MM.1S (cell line): ENCODE results near the gene TEKT2.

Experiments used
- EZH2phosphoT487 ChIP-seq: fragments of 300-600 bp; sonication (generic); IDR thresholded peaks from 2 replicates; pipeline ENCODE4 v1.6.1; 2018; ENCODE audit warnings: antibody characterized with exemption, low read length
- TF ChIP-seq, protein P1 (sequence below): fragments of 300-600 bp; sonication (generic); IDR thresholded peaks from 2 replicates; pipeline ENCODE4 v1.5.1; 2016; ENCODE audit warnings: antibody characterized with exemption, low read length, mixed read lengths

GRCh38 chr1:36109041-36109679 is 25.3 kb downstream of the TEKT2 start:
- no peak for TF ChIP-seq EZH2phosphoT487
- TF ChIP-seq, protein P1, sequence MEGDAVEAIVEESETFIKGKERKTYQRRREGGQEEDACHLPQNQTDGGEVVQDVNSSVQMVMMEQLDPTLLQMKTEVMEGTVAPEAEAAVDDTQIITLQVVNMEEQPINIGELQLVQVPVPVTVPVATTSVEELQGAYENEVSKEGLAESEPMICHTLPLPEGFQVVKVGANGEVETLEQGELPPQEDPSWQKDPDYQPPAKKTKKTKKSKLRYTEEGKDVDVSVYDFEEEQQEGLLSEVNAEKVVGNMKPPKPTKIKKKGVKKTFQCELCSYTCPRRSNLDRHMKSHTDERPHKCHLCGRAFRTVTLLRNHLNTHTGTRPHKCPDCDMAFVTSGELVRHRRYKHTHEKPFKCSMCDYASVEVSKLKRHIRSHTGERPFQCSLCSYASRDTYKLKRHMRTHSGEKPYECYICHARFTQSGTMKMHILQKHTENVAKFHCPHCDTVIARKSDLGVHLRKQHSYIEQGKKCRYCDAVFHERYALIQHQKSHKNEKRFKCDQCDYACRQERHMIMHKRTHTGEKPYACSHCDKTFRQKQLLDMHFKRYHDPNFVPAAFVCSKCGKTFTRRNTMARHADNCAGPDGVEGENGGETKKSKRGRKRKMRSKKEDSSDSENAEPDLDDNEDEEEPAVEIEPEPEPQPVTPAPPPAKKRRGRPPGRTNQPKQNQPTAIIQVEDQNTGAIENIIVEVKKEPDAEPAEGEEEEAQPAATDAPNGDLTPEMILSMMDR, result no peak
